HG03521 (cell line): ENCODE data around the gene E2F6.
"Not testable (repeated sequence)": the region's sequence is repeated elsewhere in the genome, so short reads cannot be mapped to it uniquely, and the experiment has no call there.

ENCODE experiments used
- ATAC-seq: cut with Tn5 transposase; IDR thresholded peaks from one replicate; pipeline ENCODE4 v1.9.1; 2021; ENCODE audit warnings: mild to moderate bottlenecking, moderate library complexity; ENCODE audit not compliant: unreplicated experiment

E2F6 gene

DNA sequence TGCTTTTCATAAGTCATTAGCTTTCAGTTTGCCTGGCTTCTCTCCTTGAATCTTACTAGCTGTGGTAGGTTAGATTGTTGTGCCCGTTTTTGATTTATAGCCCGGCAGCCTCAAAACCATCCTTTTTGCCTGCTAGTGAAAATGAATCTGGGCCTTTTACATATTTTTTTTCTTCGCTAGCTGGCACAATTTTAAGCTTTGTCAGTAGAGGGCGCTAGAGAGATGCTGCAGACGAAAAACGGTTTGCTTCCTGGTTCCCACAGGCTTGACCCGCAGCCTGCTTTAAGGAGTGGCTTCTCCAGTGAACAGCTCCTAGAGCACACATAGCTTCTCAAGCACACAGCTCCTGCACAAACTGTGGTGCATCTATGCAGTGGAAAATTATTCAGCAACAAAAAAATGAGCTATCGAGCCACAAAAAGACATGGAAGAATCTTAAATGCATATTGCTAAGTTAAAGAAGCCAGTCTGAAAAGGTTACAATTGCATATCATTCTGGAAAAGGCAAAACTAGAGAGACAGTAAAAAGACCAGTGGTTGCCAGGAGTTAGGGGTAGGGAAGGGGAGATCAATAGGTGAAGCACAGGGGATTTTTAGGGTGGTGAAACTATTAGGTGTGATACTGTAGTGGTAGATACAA, 47.9 kb downstream of the E2F6 start:
- ATAC-seq = no peak

DNA sequence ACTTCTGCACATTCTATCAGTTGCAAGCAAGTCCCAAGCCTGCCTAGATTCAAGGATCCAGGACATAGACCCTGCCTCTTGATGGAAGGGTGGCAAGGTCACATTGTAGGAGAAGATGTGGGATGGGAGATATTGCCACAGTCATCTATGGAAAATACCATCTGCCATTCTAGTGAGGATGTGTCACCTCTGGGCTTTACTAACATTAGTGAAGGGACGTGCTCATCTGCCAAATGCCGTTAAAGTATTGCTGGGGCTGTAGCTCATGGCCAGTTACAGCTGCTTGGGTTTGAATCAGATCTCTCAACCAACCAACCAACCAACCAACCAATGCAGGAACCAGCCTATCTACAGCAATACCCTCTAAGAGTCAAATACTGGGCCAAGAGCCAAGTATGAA, 49.0 kb downstream of the E2F6 start:
- ATAC-seq = no peak

DNA sequence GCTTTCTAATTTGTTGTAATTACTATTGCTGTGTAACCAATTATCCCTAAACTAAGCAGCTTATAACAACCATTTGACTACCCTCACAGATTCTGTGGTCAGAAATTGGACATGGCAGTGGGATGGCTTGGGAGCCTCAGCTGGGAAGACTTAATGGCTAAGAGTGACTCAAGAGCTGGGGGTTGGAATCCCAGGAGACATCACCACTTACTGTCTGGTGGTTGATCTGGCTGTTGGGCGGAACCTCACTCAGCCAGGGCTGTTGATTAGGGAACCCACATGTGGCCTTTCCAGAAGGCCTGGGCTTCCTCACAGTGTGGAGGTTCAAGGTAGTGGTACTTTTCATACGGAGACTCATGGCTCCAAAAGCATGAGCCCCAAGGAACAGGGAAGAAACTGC, 49.8 kb downstream of the E2F6 start:
- no peak for ATAC-seq

DNA sequence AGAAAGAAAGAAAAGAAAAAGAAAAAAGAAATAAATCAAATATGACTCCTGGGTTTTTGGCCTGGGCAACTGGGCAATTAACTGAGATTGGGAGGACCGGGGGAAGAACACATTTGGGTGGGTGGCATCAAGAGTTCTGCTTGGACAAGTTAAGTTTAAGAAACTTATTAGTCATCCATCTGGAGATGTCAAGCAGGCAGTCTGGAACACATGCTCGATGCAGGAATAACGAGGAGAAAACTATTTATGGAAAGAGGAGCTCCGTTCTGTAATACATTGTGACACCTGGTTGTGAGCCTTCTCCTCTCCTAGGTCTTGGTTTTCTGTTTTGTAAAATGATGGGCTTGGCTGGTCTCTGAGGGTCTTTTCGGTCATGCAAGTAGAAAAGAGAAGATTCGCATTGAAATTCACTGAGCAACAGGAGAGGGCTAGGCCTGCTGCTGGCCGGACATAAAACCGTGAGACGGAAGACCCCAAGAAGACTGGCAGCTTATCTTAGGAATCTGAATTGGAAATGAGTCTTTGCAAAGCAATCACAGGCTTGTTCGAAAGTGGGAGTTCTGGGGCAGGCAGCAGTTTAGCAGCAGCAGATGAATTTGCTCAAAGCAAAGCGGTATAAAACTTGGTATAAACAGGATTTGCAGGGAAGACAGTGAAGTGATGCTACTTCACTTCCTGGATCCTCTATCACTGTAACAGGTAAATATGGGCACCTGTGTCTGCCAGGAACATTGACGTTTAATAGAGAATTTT, 51.4 kb downstream of the E2F6 start:
- ATAC-seq = no peak

DNA sequence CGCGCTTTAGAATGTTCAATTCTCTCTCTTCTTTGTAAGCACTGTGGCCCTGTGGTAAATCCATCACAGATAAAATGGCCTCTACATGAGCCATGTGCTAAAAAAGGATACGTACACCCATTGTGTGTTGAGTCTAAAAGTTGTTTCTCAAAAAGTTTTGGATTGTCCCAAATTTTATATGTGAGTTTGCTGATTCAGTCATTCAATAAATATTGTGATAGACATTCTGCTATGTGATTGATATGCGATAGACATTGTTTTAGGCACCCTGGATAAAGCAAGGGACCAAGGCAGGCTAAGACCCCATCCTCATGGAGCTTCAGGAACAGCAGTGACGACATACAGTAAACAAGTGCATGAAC, 53.5 kb downstream of the E2F6 start:
- no peak for ATAC-seq

DNA sequence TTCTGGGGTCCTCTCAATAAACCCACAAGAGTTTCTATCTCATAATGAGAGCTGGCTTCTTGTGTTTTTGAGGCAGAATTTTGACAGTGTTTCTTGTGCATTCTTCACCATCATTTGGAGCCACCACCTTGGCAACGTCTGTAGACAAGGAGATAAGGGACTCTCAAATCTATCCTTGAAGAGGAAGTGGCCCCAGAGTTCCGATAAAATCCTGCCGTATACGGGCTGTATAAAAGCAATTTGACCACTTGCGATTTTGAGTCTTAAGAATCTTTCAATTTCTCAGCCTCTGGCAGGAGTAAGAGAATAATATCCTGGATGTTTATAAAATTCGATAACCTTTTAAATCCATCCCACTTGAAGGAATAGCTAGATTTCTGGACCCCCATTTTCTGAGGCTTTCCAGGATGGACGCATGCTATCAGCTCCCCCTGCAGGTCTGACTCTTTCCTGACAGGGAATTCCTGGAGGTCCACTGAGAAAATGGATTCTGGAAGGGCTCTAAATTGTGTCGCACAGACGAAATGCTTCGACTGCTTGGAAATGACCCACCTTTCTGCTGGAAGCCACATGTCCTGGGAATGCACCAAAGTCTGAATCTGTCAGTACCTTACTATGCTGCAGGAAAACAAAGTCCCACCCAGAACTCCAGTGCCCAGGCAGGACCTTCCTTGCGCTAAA, 54.1 kb downstream of the E2F6 start:
- no peak for ATAC-seq

DNA sequence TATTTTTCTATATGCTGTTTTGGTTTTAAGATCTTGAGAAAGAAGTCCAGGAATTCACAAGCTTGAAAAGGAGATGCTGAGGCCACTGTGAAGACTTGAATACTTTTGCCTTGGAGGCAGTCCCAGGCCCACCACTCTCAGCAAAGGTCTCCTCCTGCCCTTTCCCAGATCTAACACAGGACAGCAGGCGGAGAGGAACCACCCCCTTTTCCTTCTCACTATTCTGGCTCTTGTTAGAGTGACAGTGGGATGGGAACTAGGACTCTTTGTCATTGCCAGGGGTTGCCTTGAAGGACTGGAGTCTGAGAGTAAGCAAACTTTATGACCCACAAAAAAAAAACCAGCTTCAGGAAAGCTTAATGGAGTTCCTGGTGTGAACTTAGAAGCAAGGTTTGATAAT, 54.7 kb downstream of the E2F6 start:
- no peak for ATAC-seq

DNA sequence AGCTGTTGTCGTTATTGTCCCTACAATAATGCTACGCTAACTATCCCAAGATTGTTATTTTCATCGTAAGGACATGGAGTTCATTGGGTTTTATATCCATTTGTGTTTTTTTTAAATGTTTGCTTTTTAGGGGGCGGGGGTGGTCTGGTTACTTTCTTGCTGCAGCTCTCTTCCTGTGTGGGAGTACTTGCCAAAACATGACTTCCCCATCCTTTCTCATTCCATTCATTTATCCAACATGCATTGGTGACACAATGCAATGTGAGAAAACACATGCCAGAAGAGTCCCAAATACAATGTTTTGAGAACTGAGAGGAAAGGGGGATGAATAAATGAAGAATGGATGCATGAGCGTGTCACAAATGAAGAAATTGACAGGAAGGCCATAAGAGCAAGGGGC, 55.9 kb downstream of the E2F6 start:
- ATAC-seq = no peak

DNA sequence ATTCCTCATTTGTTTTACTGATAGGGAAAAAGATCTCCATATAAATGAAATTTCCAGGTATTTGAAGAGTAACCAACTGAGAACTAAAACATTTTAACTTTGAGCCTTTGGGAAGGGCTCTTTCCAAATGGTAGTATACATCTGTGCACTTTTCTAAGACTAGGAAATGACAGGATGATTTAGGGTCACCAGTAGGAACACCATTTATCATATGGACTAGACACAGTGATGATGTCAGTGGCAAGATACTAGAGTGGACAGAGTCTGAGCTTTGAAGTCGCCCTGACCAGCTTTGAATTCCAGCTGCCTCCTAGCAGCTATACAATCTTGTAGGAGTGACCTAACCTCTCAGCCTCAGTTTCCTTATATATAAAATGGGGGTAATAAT, 56.4 kb downstream of the E2F6 start:
- no peak for ATAC-seq

DNA sequence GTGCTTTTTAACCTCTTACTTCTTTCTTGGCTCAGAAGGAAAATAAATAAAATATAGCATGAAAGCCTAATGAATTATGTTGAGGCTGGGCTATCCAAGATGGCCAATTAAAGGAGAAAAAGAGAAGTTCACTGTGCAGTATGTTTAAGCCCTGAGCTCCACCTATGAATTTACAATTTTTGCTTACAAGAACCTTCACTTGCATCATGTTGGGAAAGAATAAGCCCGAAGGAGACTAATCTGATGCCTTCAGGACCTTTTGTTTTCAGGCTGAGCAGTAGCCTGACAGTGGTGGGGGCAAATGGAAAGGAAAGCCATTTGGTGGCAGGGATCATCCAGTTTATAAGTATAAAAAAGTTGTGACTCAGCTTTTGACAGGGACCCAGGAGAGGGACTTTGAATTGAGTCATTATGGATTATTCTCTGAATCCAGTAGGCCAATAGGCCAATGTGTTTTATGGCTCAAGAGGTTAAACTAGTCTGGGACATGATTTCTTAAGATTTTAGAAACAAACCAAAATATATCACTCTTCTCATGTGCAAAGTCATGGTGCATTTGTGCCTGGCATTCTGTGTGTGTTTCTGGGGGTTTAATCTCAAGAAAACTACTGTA, 56.9 kb downstream of the E2F6 start:
- no peak for ATAC-seq

DNA sequence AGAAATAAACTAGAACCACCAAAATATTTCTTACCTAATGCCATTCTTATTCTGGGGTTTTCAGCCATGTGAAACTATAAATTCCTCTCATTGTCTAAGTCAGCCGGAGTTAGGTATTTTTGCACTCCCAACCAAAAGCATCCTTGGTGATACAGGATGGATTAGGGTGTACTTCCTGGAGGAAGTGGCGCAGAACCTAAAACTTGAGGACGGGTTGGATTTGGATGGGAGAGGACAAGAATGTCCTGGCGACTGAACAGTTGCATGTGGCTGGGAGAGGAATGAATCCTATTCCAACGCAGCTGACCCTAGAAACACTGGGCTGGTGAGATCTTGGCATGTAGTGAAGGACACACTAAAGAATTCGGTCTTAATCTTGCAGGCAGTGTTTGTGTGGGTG, 58.5 kb downstream of the E2F6 start:
- ATAC-seq = no peak

DNA sequence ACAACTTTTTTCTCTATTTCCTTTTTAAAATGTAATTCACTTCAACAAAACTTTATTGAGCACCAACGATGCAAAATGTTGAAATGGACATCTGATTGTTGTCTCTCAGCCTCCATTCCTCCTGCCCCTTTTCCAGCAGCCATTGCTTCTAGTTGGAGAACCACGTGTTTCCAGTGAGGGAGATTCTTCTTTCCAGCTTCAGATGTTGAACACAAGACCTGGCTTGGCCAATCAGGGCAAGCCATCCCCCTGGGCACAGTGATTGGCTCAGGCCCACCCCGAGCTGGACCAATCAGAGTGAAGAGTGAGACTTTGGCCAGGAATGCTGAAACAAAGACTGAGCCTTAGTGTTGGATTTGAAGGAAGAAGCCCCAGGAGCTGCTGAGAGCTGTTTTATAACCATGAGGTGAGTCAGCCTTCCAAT, 59.0 kb downstream of the E2F6 start:
- ATAC-seq = no peak

DNA sequence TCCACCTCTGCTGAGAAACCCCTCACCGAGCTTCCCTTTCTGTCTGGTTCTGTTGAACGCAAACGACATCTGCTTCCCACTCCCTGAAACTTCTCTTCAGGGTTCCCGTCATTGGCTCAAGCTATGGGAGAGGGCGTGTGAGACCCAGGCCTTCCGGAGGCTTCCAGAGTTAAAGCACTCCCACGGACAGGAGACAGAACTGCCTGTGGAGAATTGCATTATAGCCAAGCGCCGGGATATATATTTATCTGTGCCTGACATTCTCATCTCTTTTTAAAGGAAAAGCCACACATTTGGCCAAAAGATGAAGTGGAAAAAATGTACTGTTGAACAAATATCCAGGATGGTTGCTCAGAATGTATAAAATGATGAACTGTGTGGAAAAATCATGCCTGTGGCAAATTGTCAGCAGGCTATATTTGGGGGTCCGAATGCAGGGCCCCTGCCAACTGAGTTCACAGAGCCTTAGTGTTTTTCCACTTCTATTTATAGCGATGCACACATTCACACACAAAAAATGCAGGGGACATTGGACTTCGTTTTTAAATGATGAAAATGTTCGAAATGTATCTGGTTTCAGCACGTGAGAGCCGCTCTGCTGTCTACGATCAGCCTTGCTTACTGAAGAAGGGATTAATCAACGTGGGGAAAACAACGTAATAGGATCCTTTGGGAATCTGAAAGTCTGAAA, 59.5 kb downstream of the E2F6 start:
- no peak for ATAC-seq

DNA sequence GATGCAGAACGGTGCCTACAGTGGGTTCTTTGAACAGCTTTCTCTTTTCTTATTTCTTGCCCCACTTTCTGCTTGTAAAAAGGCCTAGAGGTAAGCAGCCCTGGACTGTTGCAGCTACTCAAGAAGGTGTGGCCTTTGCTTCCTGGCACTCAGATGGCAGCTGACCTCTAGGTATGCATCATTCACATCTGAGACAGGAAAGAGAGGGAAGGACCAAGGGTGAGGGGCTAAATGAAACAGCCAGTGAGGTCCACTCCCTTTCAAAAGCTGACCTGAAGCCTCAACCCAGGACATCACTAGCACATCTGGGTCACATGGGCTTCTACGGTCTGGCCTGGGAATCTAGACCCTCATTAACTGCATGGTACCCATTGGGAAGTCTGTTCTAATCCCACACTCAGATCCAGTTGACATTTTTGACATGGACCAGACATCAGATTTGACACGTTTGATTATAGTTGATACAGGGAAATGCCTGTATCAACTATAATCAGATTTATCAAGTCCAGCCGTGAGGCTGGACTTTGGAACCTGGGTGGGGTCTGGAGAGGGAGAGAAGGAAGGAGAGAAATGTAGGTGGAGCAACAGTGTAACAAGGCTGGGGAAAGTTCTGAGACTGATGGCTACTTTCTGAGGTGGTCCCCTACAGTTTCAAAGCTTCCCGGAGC, 60.2 kb downstream of the E2F6 start:
- no peak for ATAC-seq

DNA sequence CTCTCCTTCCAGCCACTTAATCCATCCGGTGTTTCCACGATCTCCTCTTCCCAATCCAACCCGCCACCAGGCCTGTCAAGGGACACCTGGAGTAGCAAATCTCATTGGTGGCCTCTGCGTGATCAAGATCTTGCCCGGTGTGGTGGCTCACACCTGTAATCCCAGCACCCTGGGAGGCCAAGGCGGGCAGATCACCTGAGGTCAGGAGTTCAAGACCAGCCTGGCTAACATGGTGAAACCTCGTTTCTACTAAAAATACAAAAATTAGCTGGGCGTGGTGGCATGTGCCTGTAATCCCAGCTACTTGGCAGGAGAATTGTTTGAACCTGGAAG, 60.9 kb downstream of the E2F6 start:
- not testable (repeated sequence) for ATAC-seq

DNA sequence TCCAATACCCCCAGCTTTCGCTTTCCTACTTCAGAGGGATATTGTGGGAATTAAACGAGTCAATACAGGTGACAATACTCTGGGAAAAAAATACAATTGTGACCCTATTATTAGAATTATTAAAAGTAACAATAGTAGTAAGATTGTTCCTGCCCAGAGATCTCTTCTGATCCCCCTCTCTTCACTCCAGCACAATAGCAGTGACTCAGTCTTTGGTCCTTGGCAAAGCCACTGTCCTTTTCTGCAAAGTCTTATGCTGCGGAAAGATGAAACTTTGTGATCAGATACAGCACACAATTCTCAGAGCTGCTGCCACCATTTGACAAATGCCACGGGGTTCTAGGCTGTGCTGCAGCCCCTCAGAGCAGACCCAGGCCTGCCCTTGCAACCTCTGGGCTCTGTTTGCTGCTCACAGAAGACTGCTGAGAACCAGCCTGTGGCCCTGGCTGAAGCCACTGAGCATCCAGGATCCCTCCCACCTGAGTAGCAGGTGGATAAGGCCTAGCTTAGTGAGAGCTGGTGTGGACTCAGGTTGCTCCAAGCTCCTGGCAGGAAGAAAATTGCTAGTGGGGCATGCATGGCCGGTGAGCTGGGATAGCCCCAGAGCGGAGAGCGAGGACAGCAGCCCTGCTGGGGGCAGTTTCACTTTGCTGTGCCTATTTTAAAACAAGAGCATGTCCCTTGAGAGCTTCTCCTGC, 61.4 kb downstream of the E2F6 start:
- no peak for ATAC-seq

DNA sequence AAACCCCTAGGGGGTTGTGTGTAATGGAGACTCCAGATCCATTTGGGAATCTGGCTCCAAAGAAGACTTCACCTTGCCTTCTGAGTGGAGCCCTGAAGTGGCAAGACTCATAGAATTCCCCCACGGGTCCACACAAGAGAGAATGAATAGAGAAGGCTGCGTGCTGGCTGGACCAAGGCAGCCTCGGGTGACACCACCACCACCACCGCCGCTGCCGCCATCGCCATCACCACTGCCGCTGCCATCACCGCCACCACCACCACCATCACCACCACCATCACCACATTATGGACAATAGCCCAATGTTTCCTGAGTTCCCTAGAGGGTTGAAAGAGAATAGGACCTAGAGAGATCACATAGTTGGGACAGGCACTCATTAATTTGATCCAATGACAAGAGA, 63.5 kb downstream of the E2F6 start:
- no peak for ATAC-seq

DNA sequence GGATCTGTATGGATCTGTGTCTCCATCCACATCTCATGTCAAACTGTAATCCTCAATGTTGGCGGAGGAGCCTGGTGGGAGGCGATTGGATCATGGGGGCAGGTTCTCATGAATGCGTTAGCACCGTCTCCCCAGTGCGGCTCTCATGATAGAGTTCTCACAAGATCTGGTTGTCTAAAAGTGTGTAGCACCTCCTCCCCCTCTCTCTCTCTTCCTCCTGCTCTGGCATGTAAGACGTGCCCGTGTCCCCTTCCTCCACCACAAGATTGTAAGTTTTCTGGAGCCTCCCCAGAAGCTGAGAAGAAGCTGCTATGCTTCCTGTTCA, 66.6 kb downstream of the E2F6 start:
- ATAC-seq = no peak

DNA sequence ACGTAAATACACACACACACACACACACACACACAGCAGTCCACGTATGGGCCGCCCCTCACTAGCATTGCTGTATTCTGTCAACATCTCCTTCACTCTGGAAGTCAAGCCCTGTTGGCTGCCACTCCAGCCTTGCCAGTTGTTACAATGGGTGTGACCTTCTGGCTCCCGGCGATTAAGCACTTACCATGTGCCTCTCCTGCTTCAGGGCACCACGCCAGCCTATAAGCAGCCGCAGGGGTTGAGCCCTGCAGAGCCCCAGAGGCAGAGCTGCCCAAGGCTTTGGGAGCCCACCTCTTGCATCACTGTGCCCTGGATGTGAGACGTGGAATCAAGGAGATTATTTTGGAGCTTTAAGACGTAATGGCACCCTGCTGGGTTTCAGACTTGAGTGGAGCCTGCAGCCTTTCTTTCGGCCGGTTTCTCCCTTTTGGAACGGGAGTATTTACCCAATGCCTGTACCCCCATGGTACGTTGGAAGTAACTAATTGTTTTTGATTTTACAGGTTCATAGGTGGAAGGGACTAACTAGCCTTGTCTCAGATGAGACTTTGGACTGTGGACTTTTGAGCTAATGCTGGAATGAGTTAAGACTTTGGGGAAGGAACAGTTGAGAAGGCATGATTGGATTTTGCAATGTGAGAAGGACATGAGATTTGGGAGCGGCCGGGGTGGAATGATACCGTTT, 67.1 kb downstream of the E2F6 start:
- ATAC-seq = no peak

DNA sequence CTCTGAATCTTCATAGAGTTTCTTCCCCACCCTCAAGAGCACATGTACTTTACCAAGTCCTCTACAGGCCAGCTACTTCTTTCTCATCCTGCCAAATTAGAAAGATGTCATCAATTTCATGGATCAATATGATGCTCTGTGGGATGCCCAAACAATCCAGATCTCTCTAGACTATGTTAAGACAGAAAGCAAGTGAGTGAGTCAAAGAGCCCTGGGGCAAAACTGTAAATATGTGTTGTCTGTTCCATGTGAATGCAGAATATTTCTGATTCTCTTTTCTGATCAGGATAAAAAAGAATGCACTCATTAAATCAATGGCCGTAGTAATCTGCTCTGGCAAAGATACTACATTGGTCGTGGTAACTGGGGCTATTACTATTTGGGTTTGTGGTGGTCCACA, 68.4 kb downstream of the E2F6 start:
- no peak for ATAC-seq
